GM12878 (cell line): ENCODE results near the gene BRD1. TPM values are rescaled to one million over a fixed set of nuclear protein-coding genes. Genes with fewer than 3 reads are reported as not detected.

Experiments used
- ATAC-seq: fragments of 200-7000 bp; cut with Tn5 transposase; 3 replicates; pipeline ENCODE4 v1.9.1; 2020; ENCODE audit warnings: mild to moderate bottlenecking, moderate library complexity
- BruUV-seq: library from RNA; stranded (reverse); fragments of 400-500 nt; replicated peaks from 2 replicates; lab custom pipeline; 2021; lab: Mats Ljungman, UMichigan
- CTCF ChIA-PET: fragments of 300-600 bp; sonication (Branson Sonifier 250); formaldehyde crosslinking; extraction: SDS; loops from one replicate; lab custom pipeline; 2021; ENCODE audit warnings: inconsistent platforms; lab: Yijun Ruan, JAX
- POLR2A ChIA-PET: fragments of 350-600 bp; formaldehyde crosslinking; extraction: SDS; loops from one replicate; lab custom pipeline; 2021; ENCODE audit warnings: inconsistent platforms; lab: Charles Lee
- RAD21 ChIA-PET: fragments of 300-600 bp; sonication (Branson Sonifier 250); formaldehyde crosslinking; loops from one replicate; lab custom pipeline; 2023; ENCODE audit warnings: antibody characterized with exemption; ENCODE audit not compliant: unreplicated experiment; lab: Charles Lee
- SMC1A ChIA-PET: fragments of 300-600 bp; sonication (Branson Sonifier 250); formaldehyde crosslinking; loops from one replicate; lab custom pipeline; 2023; ENCODE audit not compliant: unreplicated experiment, uncharacterized antibody; lab: Charles Lee
- DNase-seq: peaks from one replicate; pipeline ENCODE4 v3.0.0-alpha.2; 2011; ENCODE audit warnings: low read depth, low spot score
- FAIRE-seq: peaks from 3 replicates; lab custom pipeline; 2011; peaks lifted over from hg19 to GRCh38; lab: Jason Lieb, UNC
- H2AFZ ChIP-seq: 2 replicates; pipeline ENCODE4 v1.6.0; 2011; ENCODE audit warnings: low read depth, low read length, control low read depth; ENCODE audit not compliant: control insufficient read depth
- H3K27ac ChIP-seq: 2 replicates; pipeline ENCODE4 v1.5.1; 2011; ENCODE audit warnings: control low read depth; ENCODE audit not compliant: control insufficient read depth, insufficient read depth
- H3K27me3 ChIP-seq, 2 experiments: replicated peaks in 1 of 2; 2 replicates each; pipeline versions ENCODE4 v1.6.0 to v1.6.1; 2011; ENCODE audit warnings: low read length in 1 of 2; ENCODE audit not compliant: control insufficient read depth in 2 of 2, insufficient read depth in 2 of 2
- H3K36me3 ChIP-seq, 2 experiments: 2 replicates each; pipeline ENCODE4 v1.5.1; 2011; ENCODE audit warnings: low read length in 1 of 2; ENCODE audit not compliant: control insufficient read depth in 2 of 2, insufficient read depth in 2 of 2
- H3K4me1 ChIP-seq: 2 replicates; pipeline ENCODE4 v1.6.1; 2011; ENCODE audit warnings: mild to moderate bottlenecking, low read length, moderate library complexity, mixed read lengths; ENCODE audit not compliant: control insufficient read depth, insufficient read depth
- H3K4me2 ChIP-seq: 2 replicates; pipeline ENCODE4 v1.6.0; 2011; ENCODE audit warnings: control low read depth; ENCODE audit not compliant: control insufficient read depth, insufficient read depth
- H3K4me3 ChIP-seq: fragments of 200-600 bp; sonication (generic); 2 replicates; pipeline ENCODE4 v1.5.1; 2016
- H3K79me2 ChIP-seq: 2 replicates; pipeline ENCODE4 v1.6.0; 2011; ENCODE audit warnings: low read length; ENCODE audit not compliant: control insufficient read depth, insufficient read depth
- H3K9ac ChIP-seq: 2 replicates; pipeline ENCODE4 v1.8.0; 2011; ENCODE audit warnings: low read length, control low read depth, mixed read lengths; ENCODE audit not compliant: control insufficient read depth, insufficient read depth
- H3K9me3 ChIP-seq: replicated peaks from 3 replicates; pipeline ENCODE4 v1.5.1; 2011; ENCODE audit warnings: mild to moderate bottlenecking, low read length; ENCODE audit not compliant: control insufficient read depth, insufficient read depth
- H4K20me1 ChIP-seq: 2 replicates; pipeline ENCODE4 v1.6.0; 2011; ENCODE audit not compliant: control insufficient read depth, insufficient read depth
- BHLHE40 ChIP-seq, 2 experiments: fragments of 450-650 bp in 1 of 2; IDR thresholded peaks; 2 replicates each; pipeline ENCODE4 v1.6.1; 2011 to 2017; ENCODE audit warnings: low read depth in 2 of 2, borderline replicate concordance in 1 of 2, improper control_type of control experiment in 1 of 2, low read length in 1 of 2, mild to moderate bottlenecking in 1 of 2
- BRCA1 ChIP-seq: IDR thresholded peaks from 2 replicates; pipeline ENCODE4 v1.6.1; 2011; ENCODE audit warnings: low read depth, low read length, improper control_type of control experiment
- CBX5 ChIP-seq: sonication (generic); IDR thresholded peaks from 2 replicates; pipeline ENCODE4 v1.6.1; 2016; ENCODE audit warnings: low read depth, moderate library complexity, mild to moderate bottlenecking, inconsistent platforms
- ESRRA ChIP-seq: IDR thresholded peaks from 2 replicates; pipeline ENCODE4 v1.6.1; 2012; ENCODE audit warnings: mild to moderate bottlenecking, low read length, improper control_type of control experiment
- HCFC1 ChIP-seq: fragments of 150-350 bp; IDR thresholded peaks from 2 replicates; pipeline ENCODE4 v1.6.1; 2014; ENCODE audit warnings: low read length
- IKZF2 ChIP-seq, 2 experiments: fragments of 450-650 bp; IDR thresholded peaks; 2 replicates each; pipeline ENCODE4 v1.6.1; 2017; ENCODE audit warnings: mild to moderate bottlenecking in 2 of 2, moderate library complexity in 2 of 2
- MEF2B ChIP-seq: fragments of 450-650 bp; IDR thresholded peaks from 2 replicates; pipeline ENCODE4 v1.6.1; 2018; ENCODE audit warnings: mild to moderate bottlenecking, moderate library complexity; ENCODE audit not compliant: partially characterized antibody, poor library complexity, severe bottlenecking
- MTA2 ChIP-seq: fragments of 450-650 bp; IDR thresholded peaks from 2 replicates; pipeline ENCODE4 v1.6.1; 2016; ENCODE audit warnings: low read depth, mild to moderate bottlenecking, moderate library complexity
- NFIC ChIP-seq: IDR thresholded peaks from 2 replicates; pipeline ENCODE4 v1.6.1; 2012; ENCODE audit warnings: low read depth, mild to moderate bottlenecking, inconsistent platforms, low read length, moderate library complexity
- NKRF ChIP-seq: fragments of 450-650 bp; conservative IDR thresholded peaks from 2 replicates; pipeline ENCODE4 v1.6.1; 2017; ENCODE audit warnings: mild to moderate bottlenecking, moderate library complexity
- RCOR1 ChIP-seq: conservative IDR thresholded peaks from 2 replicates; pipeline ENCODE4 v1.6.1; 2012; ENCODE audit warnings: low read depth, low read length, improper control_type of control experiment
- SIN3A ChIP-seq: IDR thresholded peaks from 2 replicates; pipeline ENCODE4 v1.6.1; 2012; ENCODE audit warnings: low read depth, low read length, improper control_type of control experiment
- SP1 ChIP-seq: IDR thresholded peaks from one replicate; pipeline ENCODE4 v1.6.1; 2011; ENCODE audit warnings: low read depth, low read length
- SRF ChIP-seq, 2 experiments: IDR thresholded peaks; 2 replicates each; pipeline ENCODE4 v1.6.1; 2011; ENCODE audit warnings: low read depth in 2 of 2, low read length in 2 of 2, mild to moderate bottlenecking in 1 of 2, moderate library complexity in 1 of 2
- STAT3 ChIP-seq: IDR thresholded peaks from 2 replicates; pipeline ENCODE4 v1.6.1; 2011; ENCODE audit warnings: low read depth, low read length, improper control_type of control experiment
- TARDBP ChIP-seq: IDR thresholded peaks from 2 replicates; pipeline ENCODE4 v1.6.1; 2016; ENCODE audit warnings: borderline replicate concordance
- TCF7 ChIP-seq: IDR thresholded peaks from 2 replicates; pipeline ENCODE4 v1.6.1; 2014; ENCODE audit warnings: antibody characterized with exemption, borderline replicate concordance
- WGBS: methylation state at CpG from one replicate; pipeline ENCODE4 v1.1.6; 2016; ENCODE audit warnings: low lambda C conversion rate; ENCODE audit not compliant: insufficient replicate concordance, insufficient coverage; ENCODE audit errors: missing lambda C conversion rate; 5-methylcytosine and 5-hydroxymethylcytosine counted together
- in situ Hi-C: fragments of 300-500 bp; cut with MboI; formaldehyde crosslinking; loops from 9 replicates; pipeline ENCODE4 v1.14.3; 2018; ENCODE audit warnings: mixed read lengths
- intact Hi-C: fragments of 100-400 bp; cut with micrococcal nuclease; formaldehyde crosslinking; loops from one replicate; pipeline ENCODE4 v1.14.2; 2022; ENCODE audit not compliant: unreplicated experiment
- polyA plus RNA-seq, 11 experiments: library from polyadenylated mRNA; depleted of rRNA in 4 of 11; unstranded in 6 of 11; stranded (reverse) in 5 of 11; fragments of >200 nt; fragmentation: Nextera tagmentation in 4 of 11; fragmentation: Illumina TruSeq in 1 of 11; extraction: Ambion mirVana in 4 of 11; extraction: Trizol in 1 of 11; gene quantifications; 1 replicate in 1 of 11; 2 replicates in 10 of 11; pipeline versions ENCODE4 v1.2.1 to v1.2.3, GENCODE V29; 2011 to 2016; ENCODE audit warnings: inconsistent platforms in 2 of 11, missing spikeins in 2 of 11, low read depth in 1 of 11
- total RNA-seq, 4 experiments: library from RNA; depleted of rRNA in 3 of 4; stranded (reverse); fragments of >200 nt in 3 of 4; fragmentation: Illumina TruSeq in 1 of 4; extraction: Trizol in 1 of 4; gene quantifications; 2 replicates each; pipeline versions ENCODE4 v1.2.1 to v1.2.3, GENCODE V29; 2013 to 2021
- TF ChIP-seq, protein P1 (sequence below): fragments of 450-650 bp; IDR thresholded peaks from 2 replicates; pipeline ENCODE4 v1.6.1; 2018; ENCODE audit warnings: mild to moderate bottlenecking, low read depth, moderate library complexity; ENCODE audit not compliant: partially characterized antibody

The BRD1 gene
- total and polyA plus RNA-seq, 10 of the 15 experiments (the other 5 are each of a cell fraction or from before 2014, with no cell fraction given), result 0.90 to 26.4 (median 7.1) TPM

DNA sequence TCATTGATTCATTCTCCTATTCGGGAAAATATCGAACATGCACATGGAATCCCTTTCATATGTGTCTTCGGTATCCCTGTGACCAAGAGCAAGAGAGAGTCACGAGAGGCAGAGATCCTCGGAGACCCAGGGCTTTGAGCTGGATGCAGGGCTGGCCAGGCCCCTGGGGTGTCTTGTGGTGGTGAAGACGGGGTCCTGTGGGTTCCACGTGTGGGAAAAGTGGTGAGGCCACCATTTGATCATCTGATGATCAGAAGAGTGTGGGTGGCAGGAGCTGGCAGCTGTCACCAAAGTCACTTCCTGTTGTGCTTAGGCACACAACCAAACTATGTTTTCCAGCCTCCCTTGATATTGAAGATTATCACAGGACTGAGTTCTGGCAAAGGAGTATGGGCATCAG is 94.0 kb downstream of the BRD1 start:
- POLR2A ChIA-PET, result no interaction called here
- WGBS, result 18% methylated on average over 7 of the region's 7 CpGs
- H3K4me2 ChIP-seq, result no peak overlapping the region
- intact Hi-C loops (no loop called here), in situ Hi-C loops (no loop called here)
- ATAC-seq (no peak), FAIRE-seq (no peak), DNase-seq (no peak)
- H2AFZ ChIP-seq, result no peak overlapping the region
- CTCF ChIA-PET, result no interaction called here
- H3K27me3 ChIP-seq, result no peaks in the 10 kb centered on the region; a peak in 2 of 4 replicates
- no peaks in the 10 kb centered on the region for H4K20me1 ChIP-seq
- H3K9me3 ChIP-seq, result no peaks in the 10 kb centered on the region; the same call in 2 of the 3 replicates
- H3K27ac ChIP-seq, result no peak overlapping the region
- SMC1A ChIA-PET, result no interaction called here
- no peaks in the 10 kb centered on the region for H3K36me3 ChIP-seq
- no peaks in the 10 kb centered on the region for H3K79me2 ChIP-seq
- no peak overlapping the region for H3K4me3 ChIP-seq
- no TSS peak for BruUV-seq
- no peak for TF ChIP-seq SP1
- no peak for TF ChIP-seq RCOR1
- no peak for TF ChIP-seq SIN3A
- TF ChIP-seq NKRF, result no peak
- no peak for TF ChIP-seq MTA2
- TF ChIP-seq ESRRA, result no peak
- no peak for TF ChIP-seq SRF (IDR thresholded peaks at IDR 0.05; ENCODE audit: low read depth in 2 of 2, low read length in 2 of 2)
- TF ChIP-seq MEF2B, result no peak
- TF ChIP-seq BHLHE40 (IDR thresholded peaks at IDR 0.05; ENCODE audit: borderline replicate concordance in 1 of 2, low read depth in 2 of 2, low read length in 1 of 2), result no peak
- TF ChIP-seq STAT3, result no peak
- no peak for TF ChIP-seq BRCA1
- TF ChIP-seq CBX5, result no peak
- no peak for TF ChIP-seq TARDBP
- TF ChIP-seq IKZF2 (IDR thresholded peaks at IDR 0.05), result no peak
- TF ChIP-seq, protein P1, sequence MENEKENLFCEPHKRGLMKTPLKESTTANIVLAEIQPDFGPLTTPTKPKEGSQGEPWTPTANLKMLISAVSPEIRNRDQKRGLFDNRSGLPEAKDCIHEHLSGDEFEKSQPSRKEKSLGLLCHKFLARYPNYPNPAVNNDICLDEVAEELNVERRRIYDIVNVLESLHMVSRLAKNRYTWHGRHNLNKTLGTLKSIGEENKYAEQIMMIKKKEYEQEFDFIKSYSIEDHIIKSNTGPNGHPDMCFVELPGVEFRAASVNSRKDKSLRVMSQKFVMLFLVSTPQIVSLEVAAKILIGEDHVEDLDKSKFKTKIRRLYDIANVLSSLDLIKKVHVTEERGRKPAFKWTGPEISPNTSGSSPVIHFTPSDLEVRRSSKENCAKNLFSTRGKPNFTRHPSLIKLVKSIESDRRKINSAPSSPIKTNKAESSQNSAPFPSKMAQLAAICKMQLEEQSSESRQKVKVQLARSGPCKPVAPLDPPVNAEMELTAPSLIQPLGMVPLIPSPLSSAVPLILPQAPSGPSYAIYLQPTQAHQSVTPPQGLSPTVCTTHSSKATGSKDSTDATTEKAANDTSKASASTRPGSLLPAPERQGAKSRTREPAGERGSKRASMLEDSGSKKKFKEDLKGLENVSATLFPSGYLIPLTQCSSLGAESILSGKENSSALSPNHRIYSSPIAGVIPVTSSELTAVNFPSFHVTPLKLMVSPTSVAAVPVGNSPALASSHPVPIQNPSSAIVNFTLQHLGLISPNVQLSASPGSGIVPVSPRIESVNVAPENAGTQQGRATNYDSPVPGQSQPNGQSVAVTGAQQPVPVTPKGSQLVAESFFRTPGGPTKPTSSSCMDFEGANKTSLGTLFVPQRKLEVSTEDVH, result no peak
- no peak for TF ChIP-seq HCFC1
- no peak for TF ChIP-seq TCF7
- TF ChIP-seq NFIC, result no peak
- RAD21 ChIA-PET, result no interaction called here
- H3K9ac ChIP-seq, result no peak overlapping the region
- no peaks in the 10 kb centered on the region for H3K4me1 ChIP-seq
